ENCODE data around the gene BTBD10.

GRCh38 chr11:13445588-13445987, 17.4 kb downstream of the BTBD10 start:
- TF ChIP-seq CTCF (conservative IDR thresholded peaks at IDR 0.05; ENCODE audit: low read depth in 2 of 2) (no peak), EZH2 (IDR thresholded peaks at IDR 0.05; ENCODE audit: low read depth, unreplicated experiment) (no peak), POLR2AphosphoS5 (IDR thresholded peaks at IDR 0.05; ENCODE audit: low read depth) (no peak), STAT1 (IDR thresholded peaks at IDR 0.05; ENCODE audit: unreplicated experiment) (no peak), EZH2phosphoT487 (IDR thresholded peaks at IDR 0.05; ENCODE audit: unreplicated experiment) (no peak), ETS1 (IDR thresholded peaks at IDR 0.05) (no peak), ZNF462 (CRISPR knock-in tag; IDR thresholded peaks at IDR 0.05) (no peak), REST (IDR thresholded peaks at IDR 0.05; ENCODE audit: unreplicated experiment) (no peak), JUNB (IDR thresholded peaks at IDR 0.05; ENCODE audit: unreplicated experiment) (no peak)
